DLD1 (cell line): ENCODE measurements around the gene NAXD.
"Not testable (repeated sequence)": the region's sequence is repeated elsewhere in the genome, so short reads cannot be mapped to it uniquely, and the experiment has no call there.

Experiments
- in situ Hi-C: cut with HindIII; loops from 2 replicates; pipeline ENCODE4 v1.10.0; 2017; ENCODE audit warnings: low sequenced_read_pairs

The NAXD gene

DNA sequence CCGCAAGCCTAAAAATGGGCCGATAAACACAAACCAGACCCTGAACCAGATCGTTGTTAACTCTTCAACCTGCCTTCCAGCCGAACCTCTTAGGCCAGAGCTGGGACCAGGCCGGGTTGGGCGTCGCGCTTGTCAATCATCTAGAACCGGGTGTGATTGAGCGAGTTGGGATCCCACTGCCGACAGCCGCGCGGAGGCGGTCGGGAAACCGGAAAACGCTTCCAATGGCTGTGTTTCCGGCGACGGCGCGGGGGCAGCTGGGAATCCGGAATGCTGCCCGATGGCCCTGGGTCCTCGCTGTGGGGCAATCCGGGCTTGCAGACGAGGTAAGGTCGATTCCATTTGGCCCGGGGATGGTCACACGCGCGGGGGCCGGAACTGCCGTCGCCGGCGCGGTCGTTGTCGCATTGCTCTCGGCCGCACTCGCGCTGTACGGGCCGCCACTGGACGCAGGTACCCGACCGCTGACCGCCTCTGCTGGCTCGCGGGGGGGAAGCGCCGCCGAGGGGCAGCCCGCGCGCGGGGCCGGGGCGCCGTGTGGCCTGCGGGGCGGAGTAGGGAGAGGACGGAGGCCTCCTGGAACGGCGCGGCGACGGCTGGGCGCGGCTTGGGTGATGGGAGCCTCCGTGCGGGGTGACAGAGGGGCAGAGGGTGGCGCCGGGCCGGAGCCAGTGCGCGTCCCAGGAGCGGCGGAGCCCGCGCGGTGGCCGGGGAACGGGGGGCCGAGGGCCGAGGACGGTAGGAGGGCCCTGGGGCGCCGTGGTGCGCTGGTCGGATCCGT, at the start of gene NAXD:
Gene NAXD, plus strand, starts transcription at position 224 of the 781 bp plus-strand sequence. Its CDS starts 57 bp downstream, at position 281.
- in situ Hi-C loops = no loop called here

GRCh38 chr13:110566171-110566570, 49.2 kb upstream of the NAXD start:
- in situ Hi-C loops = no loop called here

DNA sequence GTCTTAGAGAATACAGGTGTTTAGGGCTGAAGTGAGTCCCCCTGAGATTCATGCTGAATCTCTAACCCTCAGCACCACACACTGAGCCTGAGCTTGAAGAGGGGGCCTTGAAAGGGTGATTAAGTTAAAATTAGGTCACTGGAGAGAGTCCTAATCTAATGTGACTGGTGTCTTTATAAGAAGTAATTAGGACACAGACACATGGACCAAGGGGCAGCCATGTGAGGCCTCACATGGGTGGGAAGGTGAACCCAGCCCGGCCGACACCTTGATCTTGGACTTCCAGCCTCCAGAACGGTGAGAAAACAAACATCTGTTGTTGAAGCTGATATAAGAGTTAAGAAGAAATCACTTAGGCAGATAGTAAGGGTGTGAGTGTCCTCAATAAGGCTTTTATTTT, 46.7 kb upstream of the NAXD start:
- in situ Hi-C loops = no loop called here

GRCh38 chr13:110569962-110570361, 45.4 kb upstream of the NAXD start:
- in situ Hi-C loops = not testable (repeated sequence)

DNA sequence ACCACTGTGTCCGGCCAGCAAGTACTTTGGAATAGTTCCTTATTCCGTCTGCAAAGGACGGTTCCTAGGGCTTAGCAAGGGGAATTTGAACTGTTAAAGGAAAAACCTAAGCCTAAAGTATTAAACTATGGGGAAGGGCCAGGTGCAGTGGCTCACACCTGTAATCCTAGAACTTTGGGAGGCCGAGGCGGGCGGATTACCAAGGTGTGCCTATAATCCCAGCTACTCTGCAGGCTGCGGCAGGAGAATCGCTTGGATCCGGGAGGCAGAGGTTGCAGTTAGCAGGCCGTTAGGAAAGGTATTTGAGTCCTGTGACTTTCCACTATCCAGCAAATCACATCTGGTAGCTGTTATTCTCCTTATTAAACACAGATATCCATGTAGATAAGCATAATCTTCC, 44.5 kb upstream of the NAXD start:
- in situ Hi-C loops = no loop called here

DNA sequence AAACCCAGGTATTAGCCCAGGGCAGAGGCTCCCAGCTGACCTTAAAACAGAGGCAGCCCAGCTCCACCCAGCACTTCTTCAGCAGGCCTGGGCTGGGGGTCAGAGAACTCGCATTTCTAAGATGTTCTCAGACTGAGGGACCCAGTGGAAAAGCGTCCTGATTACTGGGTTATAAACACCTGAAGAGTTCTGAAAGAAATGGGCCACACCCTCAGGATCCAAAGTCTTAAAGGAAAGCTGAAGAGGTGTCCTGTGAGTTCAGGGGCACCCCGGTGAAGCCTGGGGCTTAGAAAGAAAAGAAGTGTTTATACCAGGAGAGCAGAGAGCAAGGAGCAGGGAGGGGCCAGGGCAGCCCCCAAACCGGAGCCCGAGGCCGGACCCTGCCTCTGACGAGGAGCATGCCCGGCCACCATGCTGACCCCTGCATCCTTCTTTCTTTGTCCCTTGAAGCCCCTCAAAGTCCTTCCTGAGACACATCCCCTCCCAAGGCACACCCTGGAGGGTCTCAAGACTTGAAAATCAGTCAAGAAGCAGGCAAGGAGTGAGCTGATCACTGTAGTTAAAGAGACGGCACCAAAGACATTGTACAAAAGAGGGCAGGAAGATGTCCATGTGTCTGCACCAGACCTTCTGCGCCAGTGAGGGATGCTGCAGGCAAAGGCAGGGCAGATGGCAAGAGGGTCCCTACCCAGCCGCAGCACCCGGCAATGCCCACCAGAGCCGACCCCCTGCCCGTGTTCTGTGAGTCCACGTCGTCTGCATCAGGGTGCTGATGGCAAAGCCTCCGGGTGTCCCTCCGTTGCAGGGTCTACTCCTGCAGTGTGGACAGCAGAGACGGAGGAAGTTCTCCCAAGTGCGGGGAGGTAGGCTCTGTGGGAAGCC, 43.2 kb upstream of the NAXD start:
- in situ Hi-C loops = no loop called here

DNA sequence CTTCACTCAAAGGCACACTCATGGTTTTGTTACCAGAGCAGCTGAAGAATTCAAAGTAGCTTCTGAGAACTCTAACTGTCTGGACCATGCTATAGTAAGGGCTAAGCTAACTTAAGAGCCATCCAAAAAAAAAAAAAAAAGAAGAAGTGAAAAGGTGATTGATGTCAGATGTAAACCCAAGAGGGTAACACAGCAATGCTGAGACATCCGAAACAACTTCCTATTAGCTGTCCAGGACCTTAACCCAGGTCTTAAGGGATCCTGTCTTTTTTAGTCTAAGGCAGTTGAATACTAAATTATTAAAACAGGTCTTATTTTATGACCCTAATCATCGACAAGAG, 42.6 kb upstream of the NAXD start:
- in situ Hi-C loops = no loop called here

GRCh38 chr13:110574161-110574560, 41.2 kb upstream of the NAXD start:
- in situ Hi-C loops = no loop called here

GRCh38 chr13:110575322-110576069, 39.8 kb upstream of the NAXD start:
- in situ Hi-C loops = no loop called here

- in situ Hi-C loops = no loop called here
Observed at GRCh38 chr13:110576070-110576394, 39.3 kb upstream of the NAXD start.

- in situ Hi-C loops = no loop called here
Observed at GRCh38 chr13:110576736-110577476, 38.4 kb upstream of the NAXD start.

DNA sequence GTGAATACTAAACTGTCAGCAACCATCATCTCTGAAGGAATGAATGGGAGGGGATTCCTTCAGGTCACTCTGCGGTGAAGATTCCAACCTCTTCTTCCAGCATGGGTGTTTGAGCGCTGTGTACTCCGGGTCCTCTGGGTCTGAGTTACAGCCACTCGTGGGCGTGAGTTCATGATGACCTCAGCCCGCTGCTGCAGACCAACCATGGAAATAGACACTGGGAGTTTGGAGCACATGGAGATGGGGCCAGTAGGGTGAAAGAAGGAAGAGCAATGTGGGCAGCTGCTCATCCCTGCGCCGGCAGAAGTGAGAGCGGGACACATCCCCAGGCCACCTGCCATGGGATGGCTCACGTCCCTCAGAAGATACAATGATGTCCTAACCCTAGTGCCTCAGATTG, 37.0 kb upstream of the NAXD start:
- in situ Hi-C loops = no loop called here

- in situ Hi-C loops = no loop called here
Observed at GRCh38 chr13:110580800-110581199, 34.5 kb upstream of the NAXD start.

GRCh38 chr13:110581506-110582185, 33.7 kb upstream of the NAXD start:
- in situ Hi-C loops = no loop called here

- in situ Hi-C loops = no loop called here
Observed at GRCh38 chr13:110582421-110582954, 32.9 kb upstream of the NAXD start.

DNA sequence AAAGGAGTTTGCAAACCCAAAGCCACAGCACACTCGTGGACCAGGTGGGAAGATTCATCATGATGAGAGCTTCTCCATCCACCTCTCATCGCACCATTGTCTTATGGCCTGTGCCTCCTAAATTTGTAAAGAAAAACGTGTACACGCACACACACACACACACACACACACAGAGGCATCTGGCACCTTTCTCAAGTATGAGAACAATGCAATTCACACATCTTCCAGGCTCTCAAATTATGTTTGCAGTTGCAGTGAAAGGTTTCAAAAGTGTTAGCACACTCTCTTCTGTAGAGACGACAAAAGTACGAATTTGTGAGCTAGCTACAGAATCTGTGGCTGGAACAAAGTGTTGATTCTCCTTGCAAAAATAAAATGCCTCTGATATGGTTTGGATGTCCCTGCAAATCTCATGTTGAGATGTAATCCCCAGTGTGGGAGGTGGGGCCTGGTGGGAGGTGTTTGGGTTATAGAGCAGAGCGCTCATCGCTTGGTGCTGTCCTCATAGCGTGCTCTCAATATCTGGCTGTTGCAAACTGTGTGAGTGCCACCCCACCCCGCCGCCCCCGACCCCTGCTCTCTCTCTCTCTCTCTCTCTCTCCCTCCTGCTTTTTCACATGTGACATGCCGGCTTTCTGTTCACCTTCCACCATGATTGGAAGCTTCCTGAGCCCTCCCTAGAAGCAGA, 32.0 kb upstream of the NAXD start:
- in situ Hi-C loops = no loop called here

GRCh38 chr13:110589793-110590390, 25.5 kb upstream of the NAXD start:
- in situ Hi-C loops = no loop called here

DNA sequence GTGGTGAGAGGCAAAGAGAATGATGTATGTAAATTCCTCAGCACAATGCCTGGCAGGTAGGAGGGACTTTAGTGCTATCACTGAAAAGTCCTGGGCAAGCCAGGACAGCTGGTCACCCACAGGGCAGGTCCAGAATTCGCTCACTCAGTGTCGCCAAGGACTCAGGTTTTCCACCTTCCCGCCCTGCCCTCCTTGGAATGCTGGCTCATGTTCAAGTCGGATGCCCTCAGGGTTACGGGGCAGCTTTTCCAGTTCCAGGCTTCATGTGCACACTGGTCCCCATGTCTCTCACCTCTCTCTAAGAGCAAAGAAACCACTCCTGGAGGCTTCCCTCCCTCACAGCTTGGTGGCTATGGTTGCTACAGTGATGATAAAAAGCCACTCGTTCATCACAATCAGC, 24.8 kb upstream of the NAXD start:
- in situ Hi-C loops = no loop called here

GRCh38 chr13:110592665-110593064, 22.7 kb upstream of the NAXD start:
- in situ Hi-C loops = no loop called here
